NCI-H2029 treated with DMSO at 0.1 percent for 48 hours (cell line): Measurements from ENCODE around the gene RBBP7.

Source experiments
- DNase-seq: peaks from one replicate; lab custom pipeline; 2025; lab: John Stamatoyannopoulos, UW

The RBBP7 gene

GRCh38 chrX:16825264-16826035 is 44.7 kb downstream of the RBBP7 start:
- no peak for DNase-seq

GRCh38 chrX:16822723-16823122 is 47.4 kb downstream of the RBBP7 start:
- no peak for DNase-seq

GRCh38 chrX:16819634-16820033 is 50.5 kb downstream of the RBBP7 start:
- no peak for DNase-seq

GRCh38 chrX:16814597-16814996 is 55.6 kb downstream of the RBBP7 start:
- DNase-seq, result no peak

- peak; percentile 0 for DNase-seq
These were observed 62.1 kb downstream of the RBBP7 start for GRCh38 chrX:16807976-16808542.

GRCh38 chrX:16807548-16807947 is 62.6 kb downstream of the RBBP7 start:
- no peak for DNase-seq

GRCh38 chrX:16804923-16805464 is 65.2 kb downstream of the RBBP7 start:
- DNase-seq, result no peak

GRCh38 chrX:16797841-16798240 is 72.3 kb downstream of the RBBP7 start:
- no peak for DNase-seq

GRCh38 chrX:16797358-16797757 is 72.8 kb downstream of the RBBP7 start:
- DNase-seq, result no peak

- no peak for DNase-seq
These were observed 73.9 kb downstream of the RBBP7 start for GRCh38 chrX:16796298-16796697.
